ENCODE measurements around the gene RAI14.
"Not testable (repeated sequence)": the region's sequence is repeated elsewhere in the genome, so short reads cannot be mapped to it uniquely, and the experiment has no call there.

Gene RAI14

GRCh38 chr5:34775886-34776285 is 119.8 kb downstream of the RAI14 start:
- DNase-seq, result no peak

- DNase-seq, result no peak
These were observed 122.1 kb downstream of the RAI14 start for GRCh38 chr5:34778091-34778850.

GRCh38 chr5:34783892-34784291 is 127.8 kb downstream of the RAI14 start:
- DNase-seq, result not testable (repeated sequence)

GRCh38 chr5:34787035-34787434 is 130.9 kb downstream of the RAI14 start:
- no peak for DNase-seq

- no peak for DNase-seq
These were observed 132.9 kb downstream of the RAI14 start for GRCh38 chr5:34789021-34789531.

- no peak for DNase-seq
These were observed 133.5 kb downstream of the RAI14 start for GRCh38 chr5:34789639-34790038.

GRCh38 chr5:34790069-34790468 is 133.9 kb downstream of the RAI14 start:
- DNase-seq, result no peak

- no peak for DNase-seq
These were observed 135.7 kb downstream of the RAI14 start for GRCh38 chr5:34791761-34792244.

GRCh38 chr5:34802834-34803563 is 146.9 kb downstream of the RAI14 start:
- DNase-seq, result no peak

- no peak for DNase-seq
These were observed 148.0 kb downstream of the RAI14 start for GRCh38 chr5:34803974-34804732.

- no peak for DNase-seq
These were observed 148.8 kb downstream of the RAI14 start for GRCh38 chr5:34804913-34805312.

GRCh38 chr5:34806532-34806931 is 150.4 kb downstream of the RAI14 start:
- no peak for DNase-seq

GRCh38 chr5:34811706-34812105 is 155.6 kb downstream of the RAI14 start:
- no peak for DNase-seq

- DNase-seq, result no peak
These were observed 157.4 kb downstream of the RAI14 start for GRCh38 chr5:34813509-34813908.

GRCh38 chr5:34817558-34818351 is 161.6 kb downstream of the RAI14 start:
- DNase-seq, result no peak

GRCh38 chr5:34818717-34819116 is 162.6 kb downstream of the RAI14 start:
- DNase-seq, result no peak

- DNase-seq, result no peak
These were observed 164.5 kb downstream of the RAI14 start for GRCh38 chr5:34820593-34820992.

GRCh38 chr5:34822956-34823715 is 167.0 kb downstream of the RAI14 start:
- no peak for DNase-seq

GRCh38 chr5:34826347-34826746 is 170.2 kb downstream of the RAI14 start:
- no peak for DNase-seq

GRCh38 chr5:34827588-34828506 is 171.7 kb downstream of the RAI14 start:
- DNase-seq, result no peak

Data from activated CD4-positive, alpha-beta T cell treated with anti-CD3 and anti-CD28 coated beads for 4 hours (primary cell).